ENCODE data around the gene PDPK1. TPM values are rescaled to one million over a fixed set of nuclear protein-coding genes. Genes with fewer than 3 reads are reported as not detected.

Gene PDPK1
- total RNA-seq, 3 donors from 2014 or later (not counting 1 experiment from before 2014, with no cell fraction given), result 63.1 to 80.7 (median 73.5) TPM

- Mint-ChIP-seq H3K4me3 (no peak overlapping the region), H3K9me3 (no peaks in the 10 kb centered on the region)
Measured at GRCh38 chr16:2526135-2526534, 11.7 kb upstream of the PDPK1 start.

GRCh38 chr16:2527071-2527783 is 10.6 kb upstream of the PDPK1 start:
- intact Hi-C loops (cut with micrococcal nuclease), result no loop called here
- H3K4me1 ChIP-seq (ENCODE audit: control insufficient read depth, insufficient read depth, low read length), result peaks cover 14% of the 10 kb centered on the region
- H3K27me3 Mint-ChIP-seq (ENCODE audit: low read depth in 2 of 2), result no peaks in the 10 kb centered on the region
- peaks cover 10 to 18% of the 10 kb centered on the region in 2 donors for H3K4me1 Mint-ChIP-seq
- ATAC-seq (no peak), DNase-seq (no peak)
- peaks cover 46% of the 10 kb centered on the region for H3K36me3 ChIP-seq (ENCODE audit: control insufficient read depth, insufficient read depth, low read length)
- H3K36me3 Mint-ChIP-seq, result no peaks in the 10 kb centered on the region
- H3K9me3 Mint-ChIP-seq, result no peaks in the 10 kb centered on the region
- H3K27ac ChIP-seq (ENCODE audit: low read length), result no peak overlapping the region
- no peak overlapping the region for H3K4me3 ChIP-seq (ENCODE audit: low read length)
- no peaks in the 10 kb centered on the region for H3K27me3 ChIP-seq (ENCODE audit: control insufficient read depth, insufficient read depth, low read length)
- TF ChIP-seq CTCF (IDR thresholded peaks at IDR 0.05), result no peak
- H3K27ac Mint-ChIP-seq, result peak overlapping the region in 1 of 2 donors; percentile 35
- H3K9me3 ChIP-seq (ENCODE audit: control insufficient read depth, insufficient read depth, low read length), result no peaks in the 10 kb centered on the region
- WGBS (ENCODE audit: insufficient coverage), result 94% methylated on average over 12 of the region's 12 CpGs
- no peak overlapping the region for H3K4me3 Mint-ChIP-seq

More at GRCh38 chr16:2526135-2526534, 11.7 kb upstream of the PDPK1 start:
- WGBS (ENCODE audit: insufficient coverage), result 81% methylated on average over 8 of the region's 8 CpGs
- intact Hi-C loops (cut with micrococcal nuclease), result no loop called here
- ATAC-seq (no peak), DNase-seq (no peak)
- Histone ChIP-seq H3K36me3 (ENCODE audit: control insufficient read depth, insufficient read depth, low read length) (peaks cover 46% of the 10 kb centered on the region), H3K4me3 (ENCODE audit: low read length) (no peak overlapping the region), H3K9me3 (ENCODE audit: control insufficient read depth, insufficient read depth, low read length) (no peaks in the 10 kb centered on the region), H3K4me1 (ENCODE audit: control insufficient read depth, insufficient read depth, low read length) (peaks cover 12% of the 10 kb centered on the region), H3K27me3 (ENCODE audit: control insufficient read depth, insufficient read depth, low read length) (no peaks in the 10 kb centered on the region), H3K27ac (ENCODE audit: low read length) (no peak overlapping the region)
- Mint-ChIP-seq H3K36me3 (no peaks in the 10 kb centered on the region), H3K27ac (no peak overlapping the region), H3K4me1 (peaks cover 4 to 11% of the 10 kb centered on the region in 2 donors), H3K27me3 (ENCODE audit: low read depth in 2 of 2) (no peaks in the 10 kb centered on the region)
- TF ChIP-seq CTCF (IDR thresholded peaks at IDR 0.05), result no peak

- TF ChIP-seq CTCF (IDR thresholded peaks at IDR 0.05), result no peak
- intact Hi-C loops (cut with micrococcal nuclease), result no loop called here
- no peak for ATAC-seq
- 97% methylated on average over 24 of the region's 24 CpGs for WGBS (ENCODE audit: insufficient coverage)
- H3K27ac ChIP-seq (ENCODE audit: low read length), result no peak overlapping the region
- H3K36me3 Mint-ChIP-seq, result no peaks in the 10 kb centered on the region
- H3K27ac Mint-ChIP-seq, result no peak overlapping the region
- H3K4me1 Mint-ChIP-seq, result peaks cover 15 to 23% of the 10 kb centered on the region in 2 donors
- H3K27me3 ChIP-seq (ENCODE audit: control insufficient read depth, insufficient read depth, low read length), result no peaks in the 10 kb centered on the region
- no peak overlapping the region for H3K4me3 Mint-ChIP-seq
- no peaks in the 10 kb centered on the region for H3K27me3 Mint-ChIP-seq (ENCODE audit: low read depth in 2 of 2)
- H3K9me3 Mint-ChIP-seq, result no peaks in the 10 kb centered on the region
- H3K4me1 ChIP-seq (ENCODE audit: control insufficient read depth, insufficient read depth, low read length), result peaks cover 19% of the 10 kb centered on the region
- DNase-seq, result no peak
- peaks cover 46% of the 10 kb centered on the region for H3K36me3 ChIP-seq (ENCODE audit: control insufficient read depth, insufficient read depth, low read length)
- no peak overlapping the region for H3K4me3 ChIP-seq (ENCODE audit: low read length)
- H3K9me3 ChIP-seq (ENCODE audit: control insufficient read depth, insufficient read depth, low read length), result no peaks in the 10 kb centered on the region
Measured at GRCh38 chr16:2527784-2528100, 10.1 kb upstream of the PDPK1 start.

Measured in natural killer cell (primary cell).